ENCODE results near the gene PERCC1.
A peak's percentile ranks its signal among the peaks of the same experiment; 100 is the strongest.

Gene PERCC1

GRCh38 chr16:1430759-1431496 lies at the start of gene PERCC1:
PERCC1 (plus strand) TSS chr16:1431078; CDS start chr16:1432594, 1,516 bp downstream.
- DNase-seq: no peak

GRCh38 chr16:1381612-1382406 lies 49.1 kb upstream of the PERCC1 start:
- DNase-seq: no peak

- DNase-seq: no peak
Observed at GRCh38 chr16:1383556-1383955, 47.3 kb upstream of the PERCC1 start.

GRCh38 chr16:1385232-1385631 lies 45.6 kb upstream of the PERCC1 start:
- DNase-seq: no peak

- DNase-seq: no peak
Observed at GRCh38 chr16:1387331-1387730, 43.5 kb upstream of the PERCC1 start.

- DNase-seq: no peak
Observed at GRCh38 chr16:1389762-1390161, 41.1 kb upstream of the PERCC1 start.

GRCh38 chr16:1390239-1390779 lies 40.6 kb upstream of the PERCC1 start:
- no peak for DNase-seq

GRCh38 chr16:1392826-1393225 lies 38.1 kb upstream of the PERCC1 start:
- DNase-seq: no peak

GRCh38 chr16:1393613-1394176 lies 37.2 kb upstream of the PERCC1 start:
- no peak for DNase-seq

- no peak for DNase-seq
Observed at GRCh38 chr16:1394367-1394951, 36.4 kb upstream of the PERCC1 start.

GRCh38 chr16:1395444-1396031 lies 35.3 kb upstream of the PERCC1 start:
- DNase-seq: no peak

- no peak for DNase-seq
Observed at GRCh38 chr16:1397779-1398178, 33.1 kb upstream of the PERCC1 start.

GRCh38 chr16:1398351-1398750 lies 32.5 kb upstream of the PERCC1 start:
- no peak for DNase-seq

GRCh38 chr16:1398826-1399581 lies 31.9 kb upstream of the PERCC1 start:
- DNase-seq: no peak

- no peak for DNase-seq
Observed at GRCh38 chr16:1401061-1401757, 29.7 kb upstream of the PERCC1 start.

GRCh38 chr16:1401758-1402154 lies 29.1 kb upstream of the PERCC1 start:
- DNase-seq: no peak

GRCh38 chr16:1403036-1403435 lies 27.8 kb upstream of the PERCC1 start:
- no peak for DNase-seq

GRCh38 chr16:1403733-1404132 lies 27.1 kb upstream of the PERCC1 start:
- DNase-seq: no peak

- no peak for DNase-seq
Observed at GRCh38 chr16:1407753-1408152, 23.1 kb upstream of the PERCC1 start.

- DNase-seq: peak; percentile 93
Observed at GRCh38 chr16:1408171-1408837, 22.6 kb upstream of the PERCC1 start.

- DNase-seq: no peak
Observed at GRCh38 chr16:1412847-1413246, 18.0 kb upstream of the PERCC1 start.
